ENCODE measurements around the gene SOAT2.

DNA sequence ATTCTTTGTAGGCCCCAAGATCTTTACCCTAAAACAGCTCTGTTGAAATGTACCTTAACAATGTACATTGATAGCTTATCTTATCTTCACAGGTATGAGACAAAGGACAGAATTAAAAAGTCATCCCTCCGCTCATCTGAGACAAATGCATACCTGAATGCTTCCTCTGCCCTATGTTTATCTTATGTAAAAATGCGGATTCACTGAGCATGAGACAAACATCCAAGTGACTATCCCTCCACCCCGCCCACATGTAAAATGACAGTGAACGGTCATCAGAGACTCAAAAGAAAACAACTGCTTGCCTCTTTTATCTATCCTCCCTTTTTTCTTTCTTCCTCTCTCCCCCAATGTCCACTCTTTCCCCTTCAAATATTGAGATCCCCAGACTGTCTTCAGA lies 40.1 kb downstream of the SOAT2 start:
- TF ChIP-seq, protein P1, sequence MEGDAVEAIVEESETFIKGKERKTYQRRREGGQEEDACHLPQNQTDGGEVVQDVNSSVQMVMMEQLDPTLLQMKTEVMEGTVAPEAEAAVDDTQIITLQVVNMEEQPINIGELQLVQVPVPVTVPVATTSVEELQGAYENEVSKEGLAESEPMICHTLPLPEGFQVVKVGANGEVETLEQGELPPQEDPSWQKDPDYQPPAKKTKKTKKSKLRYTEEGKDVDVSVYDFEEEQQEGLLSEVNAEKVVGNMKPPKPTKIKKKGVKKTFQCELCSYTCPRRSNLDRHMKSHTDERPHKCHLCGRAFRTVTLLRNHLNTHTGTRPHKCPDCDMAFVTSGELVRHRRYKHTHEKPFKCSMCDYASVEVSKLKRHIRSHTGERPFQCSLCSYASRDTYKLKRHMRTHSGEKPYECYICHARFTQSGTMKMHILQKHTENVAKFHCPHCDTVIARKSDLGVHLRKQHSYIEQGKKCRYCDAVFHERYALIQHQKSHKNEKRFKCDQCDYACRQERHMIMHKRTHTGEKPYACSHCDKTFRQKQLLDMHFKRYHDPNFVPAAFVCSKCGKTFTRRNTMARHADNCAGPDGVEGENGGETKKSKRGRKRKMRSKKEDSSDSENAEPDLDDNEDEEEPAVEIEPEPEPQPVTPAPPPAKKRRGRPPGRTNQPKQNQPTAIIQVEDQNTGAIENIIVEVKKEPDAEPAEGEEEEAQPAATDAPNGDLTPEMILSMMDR (IDR thresholded peaks at IDR 0.05), result no peak
- no peak for TF ChIP-seq POLR2AphosphoS5 (IDR thresholded peaks at IDR 0.05; ENCODE audit: low read depth, low read length)
- TF ChIP-seq, protein P2, sequence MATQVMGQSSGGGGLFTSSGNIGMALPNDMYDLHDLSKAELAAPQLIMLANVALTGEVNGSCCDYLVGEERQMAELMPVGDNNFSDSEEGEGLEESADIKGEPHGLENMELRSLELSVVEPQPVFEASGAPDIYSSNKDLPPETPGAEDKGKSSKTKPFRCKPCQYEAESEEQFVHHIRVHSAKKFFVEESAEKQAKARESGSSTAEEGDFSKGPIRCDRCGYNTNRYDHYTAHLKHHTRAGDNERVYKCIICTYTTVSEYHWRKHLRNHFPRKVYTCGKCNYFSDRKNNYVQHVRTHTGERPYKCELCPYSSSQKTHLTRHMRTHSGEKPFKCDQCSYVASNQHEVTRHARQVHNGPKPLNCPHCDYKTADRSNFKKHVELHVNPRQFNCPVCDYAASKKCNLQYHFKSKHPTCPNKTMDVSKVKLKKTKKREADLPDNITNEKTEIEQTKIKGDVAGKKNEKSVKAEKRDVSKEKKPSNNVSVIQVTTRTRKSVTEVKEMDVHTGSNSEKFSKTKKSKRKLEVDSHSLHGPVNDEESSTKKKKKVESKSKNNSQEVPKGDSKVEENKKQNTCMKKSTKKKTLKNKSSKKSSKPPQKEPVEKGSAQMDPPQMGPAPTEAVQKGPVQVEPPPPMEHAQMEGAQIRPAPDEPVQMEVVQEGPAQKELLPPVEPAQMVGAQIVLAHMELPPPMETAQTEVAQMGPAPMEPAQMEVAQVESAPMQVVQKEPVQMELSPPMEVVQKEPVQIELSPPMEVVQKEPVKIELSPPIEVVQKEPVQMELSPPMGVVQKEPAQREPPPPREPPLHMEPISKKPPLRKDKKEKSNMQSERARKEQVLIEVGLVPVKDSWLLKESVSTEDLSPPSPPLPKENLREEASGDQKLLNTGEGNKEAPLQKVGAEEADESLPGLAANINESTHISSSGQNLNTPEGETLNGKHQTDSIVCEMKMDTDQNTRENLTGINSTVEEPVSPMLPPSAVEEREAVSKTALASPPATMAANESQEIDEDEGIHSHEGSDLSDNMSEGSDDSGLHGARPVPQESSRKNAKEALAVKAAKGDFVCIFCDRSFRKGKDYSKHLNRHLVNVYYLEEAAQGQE (IDR thresholded peaks at IDR 0.05; ENCODE audit: insufficient read depth in 1 of 2, low read depth in 2 of 2, low read length in 1 of 2), result no peak
- TF ChIP-seq SIN3A (IDR thresholded peaks at IDR 0.05; ENCODE audit: borderline replicate concordance, insufficient read depth, low read depth, low read length), result no peak

Data from Panc1 (cell line).